ENCODE measurements around the gene ALKBH2.
"Not testable (repeated sequence)": the region's sequence is repeated elsewhere in the genome, so short reads cannot be mapped to it uniquely, and the experiment has no call there.

The ALKBH2 gene

GRCh38 chr12:109088818-109089217, 4.5 kb downstream of the ALKBH2 start:
- no peak for DNase-seq
- in situ Hi-C loops (cut with HindIII; ENCODE audit: low pct_ligation_motif_present, low pct_unique_long_range_greater_than_20kb, low sequenced_read_pairs) = no loop called here

- in situ Hi-C loops (cut with HindIII; ENCODE audit: low pct_ligation_motif_present, low pct_unique_long_range_greater_than_20kb, low sequenced_read_pairs) = no loop called here
- DNase-seq = no peak
Measured at GRCh38 chr12:109087250-109087649, 6.0 kb downstream of the ALKBH2 start.

- no peak for DNase-seq
- in situ Hi-C loops (cut with HindIII; ENCODE audit: low pct_ligation_motif_present, low pct_unique_long_range_greater_than_20kb, low sequenced_read_pairs) = no loop called here
Measured at GRCh38 chr12:109085590-109085989, 7.7 kb downstream of the ALKBH2 start.

GRCh38 chr12:109084425-109084824, 8.8 kb downstream of the ALKBH2 start:
- in situ Hi-C loops (cut with HindIII; ENCODE audit: low pct_ligation_motif_present, low pct_unique_long_range_greater_than_20kb, low sequenced_read_pairs) = no loop called here
- DNase-seq = no peak

GRCh38 chr12:109082751-109083150, 10.5 kb downstream of the ALKBH2 start:
- in situ Hi-C loops (cut with HindIII; ENCODE audit: low pct_ligation_motif_present, low pct_unique_long_range_greater_than_20kb, low sequenced_read_pairs) = no loop called here
- no peak for DNase-seq

GRCh38 chr12:109074866-109075265, 18.4 kb downstream of the ALKBH2 start:
- in situ Hi-C loops (cut with HindIII; ENCODE audit: low pct_ligation_motif_present, low pct_unique_long_range_greater_than_20kb, low sequenced_read_pairs) = no loop called here
- no peak for DNase-seq

GRCh38 chr12:109069307-109070271, 23.7 kb downstream of the ALKBH2 start:
- DNase-seq = no peak
- in situ Hi-C loops (cut with HindIII; ENCODE audit: low pct_ligation_motif_present, low pct_unique_long_range_greater_than_20kb, low sequenced_read_pairs) = no loop called here

- in situ Hi-C loops (cut with HindIII; ENCODE audit: low pct_ligation_motif_present, low pct_unique_long_range_greater_than_20kb, low sequenced_read_pairs) = no loop called here
- DNase-seq = no peak
Measured at GRCh38 chr12:109065853-109066193, 27.4 kb downstream of the ALKBH2 start.

GRCh38 chr12:109065154-109065852, 28.0 kb downstream of the ALKBH2 start:
- DNase-seq = peak; percentile 64
- in situ Hi-C loops (cut with HindIII; ENCODE audit: low pct_ligation_motif_present, low pct_unique_long_range_greater_than_20kb, low sequenced_read_pairs) = no loop called here

- in situ Hi-C loops (cut with HindIII; ENCODE audit: low pct_ligation_motif_present, low pct_unique_long_range_greater_than_20kb, low sequenced_read_pairs) = no loop called here
- DNase-seq = no peak
Measured at GRCh38 chr12:109064143-109064542, 29.1 kb downstream of the ALKBH2 start.

- in situ Hi-C loops (cut with HindIII; ENCODE audit: low pct_ligation_motif_present, low pct_unique_long_range_greater_than_20kb, low sequenced_read_pairs) = no loop called here
- DNase-seq = no peak
Measured at GRCh38 chr12:109058773-109059172, 34.5 kb downstream of the ALKBH2 start.

- DNase-seq = no peak
- in situ Hi-C loops (cut with HindIII; ENCODE audit: low pct_ligation_motif_present, low pct_unique_long_range_greater_than_20kb, low sequenced_read_pairs) = no loop called here
Measured at GRCh38 chr12:109057376-109057775, 35.9 kb downstream of the ALKBH2 start.

GRCh38 chr12:109056891-109057290, 36.4 kb downstream of the ALKBH2 start:
- in situ Hi-C loops (cut with HindIII; ENCODE audit: low pct_ligation_motif_present, low pct_unique_long_range_greater_than_20kb, low sequenced_read_pairs) = no loop called here
- no peak for DNase-seq

- in situ Hi-C loops (cut with HindIII; ENCODE audit: low pct_ligation_motif_present, low pct_unique_long_range_greater_than_20kb, low sequenced_read_pairs) = no loop called here
- no peak for DNase-seq
Measured at GRCh38 chr12:109054520-109054919, 38.8 kb downstream of the ALKBH2 start.

- in situ Hi-C loops (cut with HindIII; ENCODE audit: low pct_ligation_motif_present, low pct_unique_long_range_greater_than_20kb, low sequenced_read_pairs); DNase-seq: not testable (repeated sequence)
Measured at GRCh38 chr12:109054124-109054513, 39.2 kb downstream of the ALKBH2 start.

GRCh38 chr12:109053382-109054123, 39.7 kb downstream of the ALKBH2 start:
- in situ Hi-C loops (cut with HindIII; ENCODE audit: low pct_ligation_motif_present, low pct_unique_long_range_greater_than_20kb, low sequenced_read_pairs) = no loop called here
- DNase-seq = peak; percentile 39

- in situ Hi-C loops (cut with HindIII; ENCODE audit: low pct_ligation_motif_present, low pct_unique_long_range_greater_than_20kb, low sequenced_read_pairs) = no loop called here
- DNase-seq = peak; percentile 91
Measured at GRCh38 chr12:109052414-109053323, 40.6 kb downstream of the ALKBH2 start, which contains the start of gene USP30. USP30 (plus strand) TSS chr12:109052576; CDS start chr12:109052679, 103 bp downstream.

GRCh38 chr12:109052097-109052413, 41.2 kb downstream of the ALKBH2 start:
- no peak for DNase-seq
- in situ Hi-C loops (cut with HindIII; ENCODE audit: low pct_ligation_motif_present, low pct_unique_long_range_greater_than_20kb, low sequenced_read_pairs) = no loop called here

All from ACHN (cell line).